ENCODE data around the gene PCDHB1.
A peak's percentile ranks its signal among the peaks of the same experiment; 100 is the strongest.
"Not testable (repeated sequence)": the region's sequence is repeated elsewhere in the genome, so short reads cannot be mapped to it uniquely, and the experiment has no call there.

Gene PCDHB1

DNA sequence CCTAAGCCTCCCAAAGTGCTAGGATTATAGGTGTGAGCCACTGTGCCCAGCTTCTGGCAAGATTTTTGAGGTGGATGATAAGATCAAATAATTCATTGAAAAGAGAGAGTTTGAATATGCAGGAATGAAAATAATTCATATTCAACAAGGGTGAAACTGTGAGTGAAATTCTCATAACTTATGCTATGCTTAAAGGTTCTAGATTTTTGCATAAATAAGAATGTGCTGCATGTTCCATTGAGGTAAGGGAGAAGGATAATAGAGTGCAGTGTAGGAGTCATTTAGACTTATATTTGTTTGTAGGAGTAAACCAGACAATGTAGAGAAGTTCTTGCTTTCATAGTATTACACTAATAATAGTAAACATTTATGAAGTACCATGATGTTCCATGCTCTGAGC is 31.1 kb downstream of the PCDHB1 start:
- DNase-seq = no peak

- DNase-seq = peak; percentile 69
Observed at GRCh38 chr5:141084487-141084989, 33.4 kb downstream of the PCDHB1 start.

DNA sequence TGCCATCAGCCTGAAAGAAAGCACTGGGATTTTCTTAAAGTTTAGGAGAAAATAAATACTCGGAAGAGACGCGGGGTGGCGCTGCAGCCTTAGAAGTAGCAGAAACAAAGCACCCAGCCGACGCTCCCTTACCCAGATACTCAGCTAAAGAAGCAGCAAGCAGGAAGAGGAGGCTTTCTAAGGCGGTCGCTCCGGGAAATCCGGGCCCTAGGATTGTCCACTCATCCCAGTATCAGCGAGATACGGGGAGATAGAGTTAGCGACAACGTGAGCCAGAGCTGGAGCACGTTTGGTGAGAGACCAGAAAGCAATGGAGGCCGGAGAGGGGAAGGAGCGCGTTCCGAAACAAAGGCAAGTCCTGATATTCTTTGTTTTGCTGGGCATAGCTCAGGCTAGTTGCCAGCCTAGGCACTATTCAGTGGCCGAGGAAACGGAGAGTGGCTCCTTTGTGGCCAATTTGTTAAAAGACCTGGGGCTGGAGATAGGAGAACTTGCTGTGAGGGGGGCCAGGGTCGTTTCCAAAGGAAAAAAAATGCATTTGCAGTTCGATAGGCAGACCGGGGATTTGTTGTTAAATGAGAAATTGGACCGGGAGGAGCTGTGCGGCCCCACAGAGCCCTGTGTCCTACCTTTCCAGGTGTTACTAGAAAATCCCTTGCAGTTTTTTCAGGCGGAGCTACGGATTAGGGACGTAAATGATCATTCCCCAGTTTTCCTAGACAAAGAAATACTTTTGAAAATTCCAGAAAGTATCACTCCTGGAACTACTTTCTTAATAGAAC is 43.5 kb downstream of the PCDHB1 start, which contains the start of gene PCDHB2:
Gene PCDHB2, plus strand, starts transcription at position 135 of the 782 bp plus-strand sequence. Its CDS starts 176 bp downstream, at position 311.
- DNase-seq = peak; percentile 51

- no peak for DNase-seq
Observed at GRCh38 chr5:141095263-141095641, 44.1 kb downstream of the PCDHB1 start.

GRCh38 chr5:141096181-141096580 is 45.0 kb downstream of the PCDHB1 start:
- DNase-seq = not testable (repeated sequence)

DNA sequence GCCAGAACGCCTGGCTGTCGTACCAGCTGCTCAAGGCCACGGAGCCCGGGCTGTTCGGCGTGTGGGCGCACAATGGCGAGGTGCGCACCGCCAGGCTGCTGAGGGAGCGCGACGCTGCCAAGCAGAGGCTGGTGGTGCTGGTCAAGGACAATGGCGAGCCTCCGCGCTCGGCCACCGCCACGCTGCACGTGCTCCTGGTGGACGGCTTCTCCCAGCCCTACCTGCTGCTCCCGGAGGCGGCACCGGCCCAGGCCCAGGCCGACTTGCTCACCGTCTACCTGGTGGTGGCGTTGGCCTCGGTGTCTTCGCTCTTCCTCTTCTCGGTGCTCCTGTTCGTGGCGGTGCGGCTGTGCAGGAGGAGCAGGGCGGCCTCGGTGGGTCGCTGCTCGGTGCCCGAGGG is 45.4 kb downstream of the PCDHB1 start:
- DNase-seq = not testable (repeated sequence)

GRCh38 chr5:141100243-141100805 is 49.1 kb downstream of the PCDHB1 start, which contains the start of gene PCDHB3:
TSS of gene PCDHB3 (plus strand) at chr5:141100473. CDS start at chr5:141100650, 177 bp downstream.
- peak; percentile 61 for DNase-seq

- DNase-seq = no peak
Observed at GRCh38 chr5:141101059-141101458, 49.9 kb downstream of the PCDHB1 start.

GRCh38 chr5:141102070-141102469 is 50.9 kb downstream of the PCDHB1 start:
- DNase-seq = not testable (repeated sequence)

DNA sequence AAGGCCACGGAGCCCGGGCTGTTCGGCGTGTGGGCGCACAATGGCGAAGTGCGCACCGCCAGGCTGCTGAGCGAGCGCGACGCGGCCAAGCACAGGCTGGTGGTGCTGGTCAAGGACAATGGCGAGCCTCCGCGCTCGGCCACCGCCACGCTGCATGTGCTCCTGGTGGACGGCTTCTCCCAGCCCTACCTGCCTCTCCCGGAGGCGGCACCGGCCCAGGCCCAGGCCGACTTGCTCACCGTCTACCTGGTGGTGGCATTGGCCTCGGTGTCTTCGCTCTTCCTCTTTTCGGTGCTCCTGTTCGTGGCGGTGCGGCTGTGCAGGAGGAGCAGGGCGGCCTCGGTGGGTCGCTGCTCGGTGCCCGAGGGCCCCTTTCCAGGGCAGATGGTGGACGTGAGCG is 51.3 kb downstream of the PCDHB1 start:
- not testable (repeated sequence) for DNase-seq

- no peak for DNase-seq
Observed at GRCh38 chr5:141105350-141105749, 54.2 kb downstream of the PCDHB1 start.
